Neutrophil (primary cell): ENCODE data around the gene PMEPA1.

ENCODE experiments used
- H3K27ac ChIP-seq: fragments of 200-600 bp; sonication (generic); 2 replicates; pipeline ENCODE4 v1.5.1; 2016; ENCODE audit warnings: mild to moderate bottlenecking, moderate library complexity
- H3K27me3 ChIP-seq: fragments of 200-600 bp; sonication (generic); 2 replicates; pipeline ENCODE4 v1.6.0; 2016; ENCODE audit warnings: mild to moderate bottlenecking
- H3K36me3 ChIP-seq: fragments of 200-600 bp; sonication (generic); 2 replicates; pipeline ENCODE4 v1.5.1; 2017
- H3K4me1 ChIP-seq, 2 experiments: fragments of 200-600 bp in 1 of 2; sonication (generic) in 1 of 2; 1 replicate in 1 of 2; 2 replicates in 1 of 2; pipeline versions ENCODE4 v1.5.1 to v1.6.1; 2013 to 2016; ENCODE audit warnings: low read depth in 1 of 2, low read length in 1 of 2, mild to moderate bottlenecking in 1 of 2, moderate library complexity in 1 of 2; ENCODE audit not compliant: control insufficient read depth in 1 of 2, insufficient read depth in 1 of 2
- H3K4me3 ChIP-seq, 2 experiments: fragments of 200-600 bp in 1 of 2; sonication (generic) in 1 of 2; 1 replicate in 1 of 2; 2 replicates in 1 of 2; pipeline ENCODE4 v1.5.1; 2013 to 2016; ENCODE audit warnings: low read depth in 1 of 2, low read length in 1 of 2, mild to moderate bottlenecking in 1 of 2, moderate library complexity in 1 of 2
- H3K9me3 ChIP-seq: fragments of 200-600 bp; sonication (generic); 2 replicates; pipeline ENCODE4 v1.5.1; 2016
- TF ChIP-seq, protein P1 (sequence below): fragments of 200-600 bp; sonication (generic); IDR thresholded peaks from 2 replicates; pipeline ENCODE4 v1.5.1; 2016; ENCODE audit warnings: antibody characterized with exemption

Gene PMEPA1

DNA sequence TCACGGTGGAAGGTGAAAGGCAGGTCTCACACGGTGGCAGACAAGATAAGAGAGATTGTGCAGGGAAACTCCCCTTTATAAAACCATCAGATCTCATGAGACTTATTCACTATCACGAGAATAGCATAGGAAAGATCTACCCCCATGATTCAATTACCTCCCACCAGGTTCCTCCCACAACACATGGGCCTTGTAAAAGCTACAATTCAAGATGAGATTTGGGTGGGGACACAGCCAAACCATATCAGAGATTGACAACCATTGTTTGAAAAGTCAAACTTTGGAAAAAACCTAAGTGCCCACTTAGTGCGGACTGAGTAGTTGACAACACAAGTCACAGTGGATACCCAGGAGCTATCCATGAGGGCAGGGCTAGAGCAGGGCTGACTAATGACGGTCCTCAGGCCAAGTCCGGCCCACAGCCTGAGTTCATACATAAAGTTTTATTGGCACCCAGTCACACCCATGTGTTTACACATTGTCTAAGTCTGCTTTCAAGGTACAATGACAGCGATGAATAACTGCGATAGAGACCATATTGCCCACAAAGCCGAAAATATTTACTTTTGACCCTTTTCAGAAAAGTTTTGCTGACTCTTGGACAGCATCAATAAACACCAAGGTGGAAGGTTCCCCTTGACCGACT is 33.8 kb upstream of the PMEPA1 start:
- Histone ChIP-seq H3K36me3 (no peaks in the 10 kb centered on the region), H3K9me3 (no peaks in the 10 kb centered on the region)
- TF ChIP-seq, protein P1, sequence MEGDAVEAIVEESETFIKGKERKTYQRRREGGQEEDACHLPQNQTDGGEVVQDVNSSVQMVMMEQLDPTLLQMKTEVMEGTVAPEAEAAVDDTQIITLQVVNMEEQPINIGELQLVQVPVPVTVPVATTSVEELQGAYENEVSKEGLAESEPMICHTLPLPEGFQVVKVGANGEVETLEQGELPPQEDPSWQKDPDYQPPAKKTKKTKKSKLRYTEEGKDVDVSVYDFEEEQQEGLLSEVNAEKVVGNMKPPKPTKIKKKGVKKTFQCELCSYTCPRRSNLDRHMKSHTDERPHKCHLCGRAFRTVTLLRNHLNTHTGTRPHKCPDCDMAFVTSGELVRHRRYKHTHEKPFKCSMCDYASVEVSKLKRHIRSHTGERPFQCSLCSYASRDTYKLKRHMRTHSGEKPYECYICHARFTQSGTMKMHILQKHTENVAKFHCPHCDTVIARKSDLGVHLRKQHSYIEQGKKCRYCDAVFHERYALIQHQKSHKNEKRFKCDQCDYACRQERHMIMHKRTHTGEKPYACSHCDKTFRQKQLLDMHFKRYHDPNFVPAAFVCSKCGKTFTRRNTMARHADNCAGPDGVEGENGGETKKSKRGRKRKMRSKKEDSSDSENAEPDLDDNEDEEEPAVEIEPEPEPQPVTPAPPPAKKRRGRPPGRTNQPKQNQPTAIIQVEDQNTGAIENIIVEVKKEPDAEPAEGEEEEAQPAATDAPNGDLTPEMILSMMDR, result no peak

DNA sequence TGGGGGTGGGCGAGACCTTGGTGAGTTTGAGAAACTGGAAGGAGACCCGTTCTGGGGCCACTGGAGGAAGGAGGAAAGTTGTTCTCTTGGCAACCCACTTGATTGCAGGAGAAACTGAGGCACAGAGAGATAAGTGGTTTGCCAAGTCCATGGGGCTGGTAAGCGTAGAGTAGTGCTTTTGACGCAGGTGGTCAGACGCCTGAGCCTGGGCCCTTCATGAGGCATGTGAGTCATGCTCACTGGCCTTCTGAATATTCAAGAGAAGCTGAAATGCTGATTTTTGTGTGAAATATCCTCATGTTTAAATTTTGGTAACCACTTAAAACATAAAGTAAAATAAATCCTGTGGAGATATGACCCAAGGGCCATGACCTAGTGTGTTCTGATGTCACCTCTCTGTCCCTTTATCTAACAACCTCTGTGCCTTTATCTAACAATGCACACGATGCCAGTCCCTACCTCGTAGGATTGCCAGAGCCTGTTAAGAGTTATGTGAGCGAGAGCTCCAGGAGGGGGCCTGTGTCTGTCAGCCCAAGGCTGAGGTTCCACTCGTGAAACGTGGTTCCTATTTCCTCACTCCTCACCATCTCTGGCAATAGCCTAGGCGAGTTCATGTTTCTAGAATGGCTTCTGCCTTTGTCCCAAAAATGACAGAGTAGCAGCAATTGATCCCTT is 32.8 kb upstream of the PMEPA1 start:
- TF ChIP-seq, protein P1, result no peak
- Histone ChIP-seq H3K4me3 (no peak overlapping the region), H3K27ac (no peak overlapping the region), H3K9me3 (no peaks in the 10 kb centered on the region), H3K27me3 (peaks cover 10% of the 10 kb centered on the region), H3K36me3 (no peaks in the 10 kb centered on the region), H3K4me1 (no peaks in the 10 kb centered on the region)

More for the DNA sequence above, 33.8 kb upstream of the PMEPA1 start:
- Histone ChIP-seq H3K4me1 (peaks cover 0 to 2% of the 10 kb centered on the region in 2 experiments), H3K4me3 (no peak overlapping the region), H3K27ac (no peak overlapping the region), H3K27me3 (peaks cover 19% of the 10 kb centered on the region)

DNA sequence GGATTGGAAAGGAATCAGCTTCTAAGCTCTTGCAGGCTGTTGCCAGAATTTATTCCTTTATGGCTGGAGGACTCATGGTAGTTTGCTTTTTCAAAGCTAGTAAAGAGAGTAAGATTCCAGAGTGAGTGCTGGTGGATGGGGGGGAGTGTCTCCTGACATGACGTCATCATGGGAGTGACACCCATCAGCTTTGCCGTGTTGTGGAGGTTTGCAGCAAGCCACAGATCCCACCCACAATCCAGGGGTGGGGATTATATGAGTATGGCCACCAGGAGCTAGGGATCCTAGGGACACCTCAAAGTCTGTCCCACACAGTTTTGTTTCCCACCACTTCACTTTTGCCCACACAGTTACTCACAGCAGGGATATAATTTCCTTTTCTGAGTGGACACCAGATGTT is 28.7 kb upstream of the PMEPA1 start:
- Histone ChIP-seq H3K27me3 (no peaks in the 10 kb centered on the region), H3K4me1 (no peaks in the 10 kb centered on the region)
- TF ChIP-seq, protein P1, result no peak

DNA sequence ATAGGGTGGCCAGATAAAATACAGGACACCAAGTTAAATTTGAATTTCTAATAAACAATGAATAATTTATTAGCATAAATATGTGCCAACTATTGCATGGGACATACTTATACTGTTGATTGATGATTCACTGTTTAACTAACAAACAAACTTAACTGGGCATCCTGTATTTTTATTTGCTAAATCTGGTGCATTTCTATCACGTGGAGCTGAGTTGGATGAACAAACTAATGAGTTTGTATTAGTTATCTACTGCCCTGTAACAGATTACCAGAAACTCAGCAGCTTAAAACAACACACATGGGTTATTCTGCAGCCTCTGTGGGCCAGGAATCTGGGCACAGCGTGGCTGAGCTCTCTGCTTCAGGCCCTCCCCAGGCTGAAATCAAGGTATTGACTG is 28.2 kb upstream of the PMEPA1 start:
- no peaks in the 10 kb centered on the region for H3K27me3 ChIP-seq

More for the DNA sequence above, 28.7 kb upstream of the PMEPA1 start:
- Histone ChIP-seq H3K36me3 (no peaks in the 10 kb centered on the region), H3K9me3 (no peaks in the 10 kb centered on the region), H3K4me3 (no peak overlapping the region), H3K27ac (no peak overlapping the region)

DNA sequence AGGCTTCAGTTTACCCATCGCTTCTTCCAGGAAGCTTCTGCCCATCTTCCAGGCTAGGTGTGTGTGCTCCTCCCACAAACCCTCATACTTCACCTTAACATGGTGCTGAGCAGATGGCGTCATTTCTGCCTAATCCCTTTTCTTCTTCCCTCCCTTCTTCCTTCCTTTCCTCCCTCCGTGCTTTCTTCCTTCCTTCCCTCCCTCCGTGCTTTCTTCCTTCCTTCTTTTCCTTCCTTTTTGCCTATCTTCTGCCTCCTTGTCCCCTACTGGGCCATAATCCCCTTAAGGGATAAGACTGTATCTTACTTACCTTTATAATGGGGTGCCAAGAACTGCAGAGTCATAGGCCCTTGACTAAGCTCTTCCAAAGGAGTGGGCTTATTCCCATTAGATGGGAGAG is 27.5 kb upstream of the PMEPA1 start:
- no peak overlapping the region for H3K27ac ChIP-seq
- no peak overlapping the region for H3K4me3 ChIP-seq
- no peaks in the 10 kb centered on the region for H3K4me1 ChIP-seq
- no peaks in the 10 kb centered on the region for H3K9me3 ChIP-seq
- no peaks in the 10 kb centered on the region for H3K27me3 ChIP-seq
- TF ChIP-seq, protein P1, result no peak
- H3K36me3 ChIP-seq, result no peaks in the 10 kb centered on the region

More for the DNA sequence above, 28.2 kb upstream of the PMEPA1 start:
- H3K4me1 ChIP-seq, result no peaks in the 10 kb centered on the region
- H3K9me3 ChIP-seq, result no peaks in the 10 kb centered on the region
- no peaks in the 10 kb centered on the region for H3K36me3 ChIP-seq
- TF ChIP-seq, protein P1, result no peak
- H3K27ac ChIP-seq, result no peak overlapping the region
- no peak overlapping the region for H3K4me3 ChIP-seq
